MCF 10A (cell line): ENCODE measurements around the gene STC2. TPM values are rescaled to one million over a fixed set of nuclear protein-coding genes. Genes with fewer than 3 reads are reported as not detected.

Experiments used
- BruUV-seq: library from RNA; stranded (reverse); fragments of 400-500 nt; replicated peaks from 2 replicates; lab custom pipeline; 2021; lab: Mats Ljungman, UMichigan
- CTCF ChIA-PET: fragments of 300-600 bp; sonication (Branson Sonifier 250); formaldehyde crosslinking; extraction: SDS; loops from one replicate; lab custom pipeline; 2021; ENCODE audit warnings: antibody characterized with exemption, inconsistent platforms; lab: Yijun Ruan, JAX
- POLR2A ChIA-PET: fragments of 300-600, 350-650 bp; sonication (Branson Sonifier 250); formaldehyde crosslinking; extraction: SDS; loops from one replicate; lab custom pipeline; 2020; ENCODE audit warnings: antibody characterized with exemption, inconsistent platforms; lab: Yijun Ruan, JAX
- DNase-seq: peaks from one replicate; pipeline ENCODE4 v3.0.0-alpha.2; 2018; ENCODE audit not compliant: unreplicated experiment
- H3K27ac Mint-ChIP-seq: one replicate; pipeline ENCODE4 v1.8.0; 2022; ENCODE audit warnings: mild to moderate bottlenecking, low read depth, mixed read lengths; ENCODE audit not compliant: unreplicated experiment
- H3K27me3 Mint-ChIP-seq: one replicate; pipeline ENCODE4 v1.8.0; 2022; ENCODE audit warnings: mixed read lengths; ENCODE audit not compliant: insufficient read depth, unreplicated experiment
- H3K36me3 Mint-ChIP-seq: one replicate; pipeline ENCODE4 v1.8.0; 2022; ENCODE audit warnings: mild to moderate bottlenecking, moderate library complexity, mixed read lengths; ENCODE audit not compliant: insufficient read depth, unreplicated experiment
- H3K4me1 Mint-ChIP-seq: one replicate; pipeline ENCODE4 v1.8.0; 2022; ENCODE audit warnings: mixed read lengths; ENCODE audit not compliant: insufficient read depth, unreplicated experiment
- H3K4me3 Mint-ChIP-seq: one replicate; pipeline ENCODE4 v1.8.0; 2022; ENCODE audit warnings: mild to moderate bottlenecking, moderate library complexity, mixed read lengths; ENCODE audit not compliant: unreplicated experiment
- H3K9me3 Mint-ChIP-seq: one replicate; pipeline ENCODE4 v1.8.0; 2022; ENCODE audit warnings: mixed read lengths; ENCODE audit not compliant: unreplicated experiment
- intact Hi-C: fragments of 100-400 bp; cut with micrococcal nuclease; formaldehyde crosslinking; loops from 2 replicates; pipeline ENCODE4 v1.14.1; 2022
- total RNA-seq: library from RNA; stranded (reverse); gene quantifications from 2 replicates; pipeline ENCODE4 v1.2.3, GENCODE V29; 2022
- TF ChIP-seq, protein P1 (sequence below): fragments of 200-600 bp; IDR thresholded peaks from one replicate; pipeline ENCODE4 v1.8.0; 2022; ENCODE audit warnings: antibody characterized with exemption, mild to moderate bottlenecking; ENCODE audit not compliant: unreplicated experiment

Gene STC2
- total RNA-seq, 1 experiment from 2014 or later = 414 TPM

DNA sequence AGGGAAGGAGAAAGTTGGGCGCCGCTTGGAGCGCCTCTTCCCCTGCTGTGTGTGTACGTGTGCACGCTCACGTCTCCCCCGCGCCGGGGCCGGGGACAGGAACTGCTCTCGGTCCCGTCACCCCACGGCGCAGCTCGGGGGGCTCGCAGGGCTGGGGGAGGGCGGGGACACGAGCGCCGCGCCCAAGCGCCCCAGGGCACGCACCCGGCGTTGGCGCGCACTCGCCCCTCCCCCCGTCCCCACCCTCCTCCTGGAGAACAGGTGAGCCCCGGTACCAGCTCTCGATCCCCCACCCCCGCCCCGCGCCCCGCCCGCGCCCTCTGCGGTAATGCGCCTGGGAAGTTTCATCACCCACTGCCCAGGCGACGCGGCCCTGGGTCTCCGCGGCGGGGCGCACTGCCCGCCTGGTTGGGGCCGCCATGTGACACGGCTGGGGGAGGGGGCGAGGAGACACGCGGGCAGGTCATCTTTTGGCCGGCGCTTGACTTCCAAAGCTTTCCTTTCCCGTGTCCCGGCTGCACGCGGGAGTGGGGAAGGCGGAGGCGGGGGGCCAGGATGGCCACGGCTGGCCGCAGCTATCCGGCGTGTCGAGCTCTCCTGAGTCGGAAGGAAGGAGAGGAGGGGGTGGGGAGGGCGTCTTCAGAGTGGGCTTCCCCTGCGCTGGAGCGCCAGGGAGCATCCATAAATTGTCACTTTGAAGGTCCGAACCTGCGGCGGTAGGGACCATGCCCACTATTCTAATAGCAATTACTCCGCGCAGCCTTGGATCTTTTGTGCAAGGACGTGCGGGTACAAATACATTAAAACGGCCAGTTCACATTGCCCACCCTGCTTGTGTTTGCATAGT lies 1.5 kb upstream of the STC2 start:
- peak overlapping the region; percentile 83 for H3K27ac Mint-ChIP-seq
- BruUV-seq = no TSS peak

DNA sequence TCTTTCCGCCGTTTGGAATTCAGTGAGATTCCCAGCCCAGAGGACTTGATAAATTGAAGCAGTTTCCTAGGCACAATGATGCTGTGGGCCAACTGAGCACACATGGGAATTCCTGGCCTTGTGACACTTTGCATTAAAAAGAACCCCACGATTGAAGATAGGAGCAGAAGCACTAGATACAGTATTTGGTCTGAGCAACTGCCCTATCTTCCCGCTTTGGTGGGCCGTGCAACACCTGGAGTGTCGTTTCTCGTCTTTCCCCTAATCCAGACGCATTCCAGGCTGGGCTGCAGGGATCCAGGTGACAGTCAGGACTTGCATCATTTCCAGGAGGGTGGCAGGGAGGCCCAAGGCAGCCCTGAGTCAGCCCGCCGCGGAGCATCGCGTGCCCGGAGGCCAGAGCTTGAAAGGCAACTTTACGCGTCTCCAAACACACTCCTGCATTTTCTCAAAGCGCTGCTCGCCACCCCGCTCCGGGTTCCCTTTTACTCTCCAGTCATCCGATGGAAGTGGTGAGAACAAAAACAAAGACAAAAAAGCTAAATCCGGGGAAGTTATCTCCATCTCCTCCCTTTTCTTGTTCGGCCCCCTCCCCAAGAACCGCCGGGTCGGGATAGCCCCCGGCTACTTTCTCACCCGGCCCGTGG lies 753 bp upstream of the STC2 start:
- ChIA-PET POLR2A (interaction anchor here (0.6 to 8.7 kb wide), 37 partner anchors 9 to 916 kb away, joined by 3 to 164 read pairs (median 4); partner anchors contain the start of genes ATP6V0E1, BNIP1 and BOD1), CTCF (interaction anchor here (0.6 to 10.0 kb wide), 21 partner anchors 9 to 596 kb away, joined by 3 to 251 read pairs (median 3); partner anchors contain the start of gene ATP6V0E1)
- TF ChIP-seq, protein P1, sequence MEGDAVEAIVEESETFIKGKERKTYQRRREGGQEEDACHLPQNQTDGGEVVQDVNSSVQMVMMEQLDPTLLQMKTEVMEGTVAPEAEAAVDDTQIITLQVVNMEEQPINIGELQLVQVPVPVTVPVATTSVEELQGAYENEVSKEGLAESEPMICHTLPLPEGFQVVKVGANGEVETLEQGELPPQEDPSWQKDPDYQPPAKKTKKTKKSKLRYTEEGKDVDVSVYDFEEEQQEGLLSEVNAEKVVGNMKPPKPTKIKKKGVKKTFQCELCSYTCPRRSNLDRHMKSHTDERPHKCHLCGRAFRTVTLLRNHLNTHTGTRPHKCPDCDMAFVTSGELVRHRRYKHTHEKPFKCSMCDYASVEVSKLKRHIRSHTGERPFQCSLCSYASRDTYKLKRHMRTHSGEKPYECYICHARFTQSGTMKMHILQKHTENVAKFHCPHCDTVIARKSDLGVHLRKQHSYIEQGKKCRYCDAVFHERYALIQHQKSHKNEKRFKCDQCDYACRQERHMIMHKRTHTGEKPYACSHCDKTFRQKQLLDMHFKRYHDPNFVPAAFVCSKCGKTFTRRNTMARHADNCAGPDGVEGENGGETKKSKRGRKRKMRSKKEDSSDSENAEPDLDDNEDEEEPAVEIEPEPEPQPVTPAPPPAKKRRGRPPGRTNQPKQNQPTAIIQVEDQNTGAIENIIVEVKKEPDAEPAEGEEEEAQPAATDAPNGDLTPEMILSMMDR = no peak
- no peaks in the 10 kb centered on the region for H3K27me3 Mint-ChIP-seq
- peak overlapping the region; percentile 94 for H3K4me3 Mint-ChIP-seq
- H3K36me3 Mint-ChIP-seq = peaks cover 27% of the 10 kb centered on the region
- intact Hi-C loops = loop anchor here (1.0 to 10.0 kb wide), 8 partner anchors 35 to 436 kb away; partner anchors contain the start of genes BOD1 and CREBRF
- no peaks in the 10 kb centered on the region for H3K9me3 Mint-ChIP-seq
- TSS peak; percentile 96 for BruUV-seq
- peaks cover 58% of the 10 kb centered on the region for H3K4me1 Mint-ChIP-seq
- peak; percentile 91 for DNase-seq
- peak overlapping the region; percentile 83 for H3K27ac Mint-ChIP-seq

More for the DNA sequence above, 1.5 kb upstream of the STC2 start:
- TF ChIP-seq, protein P1 = peak; percentile 13
- Mint-ChIP-seq H3K36me3 (peaks cover 20% of the 10 kb centered on the region), H3K4me1 (peaks cover 56% of the 10 kb centered on the region), H3K4me3 (peak overlapping the region; percentile 94), H3K27me3 (no peaks in the 10 kb centered on the region), H3K9me3 (no peaks in the 10 kb centered on the region)
- intact Hi-C loops = loop anchor here (1.0 to 10.0 kb wide), 5 partner anchors 126 to 435 kb away; partner anchors contain the start of gene CREBRF
- CTCF ChIA-PET = interaction anchor here (0.6 to 10.0 kb wide), 27 partner anchors 9 to 618 kb away, joined by 3 to 251 read pairs (median 3); partner anchors contain the start of genes ATP6V0E1 and BNIP1
- DNase-seq = peak; percentile 85
- POLR2A ChIA-PET = interaction anchor here (0.6 to 8.7 kb wide), 21 partner anchors 16 to 825 kb away, joined by 3 to 164 read pairs (median 4); partner anchors contain the start of genes ATP6V0E1, BNIP1 and BOD1

DNA sequence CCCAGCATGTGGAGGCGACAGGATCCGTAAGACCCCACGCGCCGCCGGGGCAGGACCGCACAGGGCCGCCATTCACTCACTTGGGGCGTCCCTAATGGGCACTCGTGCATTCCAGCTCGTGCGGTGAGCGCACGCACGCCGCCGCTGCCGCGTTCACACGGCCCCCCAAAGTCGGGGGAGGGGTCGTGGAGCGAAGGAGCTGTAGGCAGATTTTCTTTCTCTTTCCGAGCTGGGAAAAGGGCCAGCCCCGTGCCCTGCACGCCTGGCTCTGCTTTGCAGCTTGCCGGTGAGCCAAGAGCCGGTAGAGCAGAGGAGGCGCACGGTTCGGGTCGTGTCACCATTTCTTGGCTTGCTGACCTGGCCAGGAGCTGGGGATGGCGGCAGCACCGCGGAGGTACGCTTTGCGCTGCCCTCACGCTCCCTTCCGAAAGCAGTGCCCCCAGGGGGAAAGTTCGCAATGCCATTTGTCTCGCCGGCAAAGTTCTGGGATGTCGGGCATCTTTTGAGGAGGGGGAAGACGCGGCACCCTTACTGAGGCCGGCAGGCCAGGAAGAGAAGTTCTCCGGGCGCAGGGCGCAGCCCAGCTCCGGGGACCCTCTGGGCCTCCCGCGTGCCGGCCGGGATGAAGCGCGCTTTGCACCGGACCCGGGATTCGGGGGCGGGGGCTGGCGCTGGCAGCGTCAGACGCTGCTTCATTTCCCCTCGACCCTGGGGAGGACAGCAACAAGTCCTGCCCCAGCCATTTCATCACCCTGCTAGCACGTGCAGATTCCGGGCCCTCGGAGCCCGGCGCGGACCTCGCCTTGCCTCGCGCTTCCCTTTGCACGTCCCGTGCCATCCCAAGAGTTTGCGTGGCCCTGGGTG lies 898 bp downstream of the STC2 start:
- H3K27me3 Mint-ChIP-seq = no peaks in the 10 kb centered on the region
- no peaks in the 10 kb centered on the region for H3K9me3 Mint-ChIP-seq
- H3K4me1 Mint-ChIP-seq = peaks cover 56% of the 10 kb centered on the region

More for the DNA sequence above, 898 bp downstream of the STC2 start:
- intact Hi-C loops = loop anchor here (5.0 to 10.0 kb wide), 3 partner anchors 145 to 437 kb away; partner anchors contain the start of gene CREBRF
- Mint-ChIP-seq H3K4me3 (peak overlapping the region; percentile 94), H3K36me3 (peaks cover 44% of the 10 kb centered on the region), H3K27ac (peak overlapping the region; percentile 83)
- ChIA-PET POLR2A (interaction anchor here (0.6 to 8.7 kb wide), 24 partner anchors 8 to 903 kb away, joined by 3 to 164 read pairs (median 6); partner anchors contain the start of genes ATP6V0E1 and BOD1), CTCF (interaction anchor here (0.6 to 10.0 kb wide), 17 partner anchors 7 to 878 kb away, joined by 3 to 251 read pairs (median 3); partner anchors contain the start of gene ATP6V0E1)
- BruUV-seq = no TSS peak
- DNase-seq = peak; percentile 55
- TF ChIP-seq, protein P1 = no peak
